ENCODE results near the gene PRUNE1.

PRUNE1 gene

GRCh38 chr1:151062741-151063371, 54.6 kb downstream of the PRUNE1 start:
- H3K27me3 ChIP-seq (replicated peaks; ENCODE audit: insufficient read depth, low read length) = no peaks in the 10 kb centered on the region
- no peak overlapping the region for H3K4me2 ChIP-seq (ENCODE audit: low read depth, low read length)
- no peak overlapping the region for H3K4me3 ChIP-seq (ENCODE audit: low read length)
- H4K20me1 ChIP-seq (ENCODE audit: insufficient read depth, low read length) = no peaks in the 10 kb centered on the region
- peaks cover 8% of the 10 kb centered on the region for H3K4me1 ChIP-seq (ENCODE audit: low read length)
- H2AFZ ChIP-seq (ENCODE audit: low read length) = no peak overlapping the region
- peaks cover 20% of the 10 kb centered on the region for H3K79me2 ChIP-seq (ENCODE audit: low read length)
- H3K9me3 ChIP-seq (replicated peaks; ENCODE audit: insufficient read depth, low read length) = no peaks in the 10 kb centered on the region
- no peak overlapping the region for H3K27ac ChIP-seq (ENCODE audit: low read length)
- no peaks in the 10 kb centered on the region for H3K9me2 ChIP-seq (replicated peaks; ENCODE audit: insufficient read depth, low read length)
- H3F3A ChIP-seq (ENCODE audit: insufficient read depth, low read length) = peaks cover 10% of the 10 kb centered on the region; the same call in 1 of the 2 replicates
- no peak overlapping the region for H3K9ac ChIP-seq (ENCODE audit: low read length)
- DNase-seq = no peak
- H3K36me3 ChIP-seq (replicated peaks; ENCODE audit: insufficient read depth, low read length) = no peaks in the 10 kb centered on the region
- no peak for TF ChIP-seq EZH2 (optimal IDR thresholded peaks at IDR 0.05; ENCODE audit: low read depth, low read length)
- no peak for TF ChIP-seq EZH2phosphoT487 (IDR thresholded peaks at IDR 0.05; ENCODE audit: low read length)
- TF ChIP-seq CTCF (IDR thresholded peaks at IDR 0.05; ENCODE audit: low read length) = no peak

DNA sequence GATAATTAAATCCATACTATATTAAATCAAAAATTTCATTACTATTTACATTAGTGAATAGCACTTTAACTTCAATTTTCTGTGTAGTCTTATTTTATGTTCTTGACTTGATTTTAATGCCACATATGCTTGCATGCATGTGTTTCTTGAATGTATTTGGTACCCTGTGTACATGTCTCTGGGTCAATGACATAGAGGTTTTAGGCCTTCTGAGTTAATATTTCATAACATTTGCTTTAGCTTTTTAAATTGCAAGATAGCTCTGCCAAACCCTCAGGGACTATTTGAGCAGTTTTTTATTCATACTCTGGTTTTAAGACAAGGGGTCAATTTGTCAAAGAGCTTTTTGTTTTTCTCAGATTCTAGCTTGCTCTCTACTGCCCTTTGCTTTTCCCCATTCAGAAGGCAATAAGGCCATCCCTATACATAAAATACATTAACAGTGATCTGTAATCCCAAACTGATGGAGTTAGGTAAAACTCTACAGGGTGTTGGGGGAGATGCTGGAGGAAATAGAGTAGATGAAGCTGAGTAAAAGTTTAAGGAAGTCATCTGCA, 56.9 kb downstream of the PRUNE1 start:
- Histone ChIP-seq H3K27me3 (replicated peaks; ENCODE audit: insufficient read depth, low read length) (no peaks in the 10 kb centered on the region), H3F3A (ENCODE audit: insufficient read depth, low read length) (peaks cover 12% of the 10 kb centered on the region), H3K4me2 (ENCODE audit: low read depth, low read length) (no peak overlapping the region), H2AFZ (ENCODE audit: low read length) (no peak overlapping the region), H3K9me3 (replicated peaks; ENCODE audit: insufficient read depth, low read length) (no peaks in the 10 kb centered on the region), H3K27ac (ENCODE audit: low read length) (no peak overlapping the region), H3K9ac (ENCODE audit: low read length) (no peak overlapping the region), H4K20me1 (ENCODE audit: insufficient read depth, low read length) (no peaks in the 10 kb centered on the region), H3K4me1 (ENCODE audit: low read length) (peaks cover 3% of the 10 kb centered on the region; the same call in 1 of the 2 replicates), H3K79me2 (ENCODE audit: low read length) (0 out of 2 replicates have a peak, but pooled peaks cover 5% of the 10 kb centered on the region), H3K9me2 (replicated peaks; ENCODE audit: insufficient read depth, low read length) (no peaks in the 10 kb centered on the region), H3K4me3 (ENCODE audit: low read length) (no peak overlapping the region), H3K36me3 (replicated peaks; ENCODE audit: insufficient read depth, low read length) (no peaks in the 10 kb centered on the region)
- DNase-seq = no peak
- TF ChIP-seq EZH2phosphoT487 (IDR thresholded peaks at IDR 0.05; ENCODE audit: low read length) = no peak
- TF ChIP-seq EZH2 (optimal IDR thresholded peaks at IDR 0.05; ENCODE audit: low read depth, low read length) = no peak
- TF ChIP-seq CTCF (IDR thresholded peaks at IDR 0.05; ENCODE audit: low read length) = no peak

DNA sequence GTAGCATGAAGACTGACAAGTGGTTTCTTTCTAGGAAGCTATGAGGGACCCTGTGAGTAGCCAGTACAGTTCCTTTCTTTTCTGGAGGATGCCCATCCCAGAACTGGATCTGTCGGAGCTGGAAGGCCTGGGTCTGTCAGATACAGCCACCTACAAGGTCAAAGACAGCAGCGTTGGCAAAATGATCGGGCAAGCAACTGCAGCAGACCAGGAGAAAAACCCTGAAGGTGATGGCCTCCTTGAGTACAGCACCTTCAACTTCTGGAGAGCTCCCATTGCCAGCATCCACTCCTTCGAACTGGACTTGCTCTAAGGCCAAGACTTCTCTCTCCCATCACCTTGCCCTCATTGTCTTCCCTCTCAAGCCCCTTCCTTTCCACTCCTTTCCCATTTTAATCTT, 58.9 kb downstream of the PRUNE1 start:
- Histone ChIP-seq H3F3A (ENCODE audit: insufficient read depth, low read length) (peaks cover 19% of the 10 kb centered on the region), H4K20me1 (ENCODE audit: insufficient read depth, low read length) (no peaks in the 10 kb centered on the region), H3K4me3 (ENCODE audit: low read length) (no peak overlapping the region), H3K79me2 (ENCODE audit: low read length) (peaks cover 11% of the 10 kb centered on the region; the same call in 1 of the 2 replicates), H3K9me3 (replicated peaks; ENCODE audit: insufficient read depth, low read length) (no peaks in the 10 kb centered on the region), H3K4me2 (ENCODE audit: low read depth, low read length) (no peak overlapping the region), H3K4me1 (ENCODE audit: low read length) (0 out of 2 replicates have a peak, but pooled peaks cover 3% of the 10 kb centered on the region), H3K9ac (ENCODE audit: low read length) (no peak overlapping the region), H2AFZ (ENCODE audit: low read length) (no peak overlapping the region), H3K27me3 (replicated peaks; ENCODE audit: insufficient read depth, low read length) (no peaks in the 10 kb centered on the region), H3K36me3 (replicated peaks; ENCODE audit: insufficient read depth, low read length) (no peaks in the 10 kb centered on the region), H3K27ac (ENCODE audit: low read length) (no peak overlapping the region), H3K9me2 (replicated peaks; ENCODE audit: insufficient read depth, low read length) (no peaks in the 10 kb centered on the region)
- no peak for TF ChIP-seq EZH2 (optimal IDR thresholded peaks at IDR 0.05; ENCODE audit: low read depth, low read length)
- no peak for DNase-seq

DNA sequence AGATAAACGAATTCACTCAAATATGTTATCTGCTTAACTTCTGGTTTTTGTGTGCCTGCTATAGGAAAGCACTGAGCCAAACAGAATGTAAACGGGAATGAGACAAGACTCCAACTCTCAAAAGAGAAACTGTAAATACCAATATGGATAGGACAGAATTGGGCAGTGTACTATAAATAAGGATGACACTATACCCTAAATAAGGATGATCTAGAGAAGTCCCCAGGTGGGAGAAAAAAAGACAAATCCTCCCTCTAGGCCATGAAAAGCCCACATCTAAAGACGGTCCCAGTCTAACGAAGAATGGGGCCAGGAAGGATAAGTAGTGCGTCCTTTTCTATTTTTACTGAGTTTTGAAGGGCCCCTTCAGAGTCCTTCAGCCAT, 60.8 kb downstream of the PRUNE1 start:
- Histone ChIP-seq H3K9ac (ENCODE audit: low read length) (no peak overlapping the region), H3F3A (ENCODE audit: insufficient read depth, low read length) (peaks cover 19% of the 10 kb centered on the region), H3K79me2 (ENCODE audit: low read length) (peaks cover 11% of the 10 kb centered on the region; the same call in 1 of the 2 replicates), H4K20me1 (ENCODE audit: insufficient read depth, low read length) (no peaks in the 10 kb centered on the region), H2AFZ (ENCODE audit: low read length) (no peak overlapping the region), H3K27ac (ENCODE audit: low read length) (no peak overlapping the region), H3K4me2 (ENCODE audit: low read depth, low read length) (no peak overlapping the region), H3K4me3 (ENCODE audit: low read length) (no peak overlapping the region), H3K36me3 (replicated peaks; ENCODE audit: insufficient read depth, low read length) (no peaks in the 10 kb centered on the region), H3K9me2 (replicated peaks; ENCODE audit: insufficient read depth, low read length) (no peaks in the 10 kb centered on the region), H3K9me3 (replicated peaks; ENCODE audit: insufficient read depth, low read length) (no peaks in the 10 kb centered on the region), H3K27me3 (replicated peaks; ENCODE audit: insufficient read depth, low read length) (no peaks in the 10 kb centered on the region), H3K4me1 (ENCODE audit: low read length) (0 out of 2 replicates have a peak, but pooled peaks cover 3% of the 10 kb centered on the region)
- TF ChIP-seq EZH2 (optimal IDR thresholded peaks at IDR 0.05; ENCODE audit: low read depth, low read length) = no peak
- TF ChIP-seq CTCF (IDR thresholded peaks at IDR 0.05; ENCODE audit: low read length) = no peak
- no peak for TF ChIP-seq EZH2phosphoT487 (IDR thresholded peaks at IDR 0.05; ENCODE audit: low read length)
- no peak for DNase-seq
